ENCODE measurements around the gene TTC9C.
A peak's percentile ranks its signal among the peaks of the same experiment; 100 is the strongest.

- peak in 2 of 3 experiments; percentile 13 to 26 for TF ChIP-seq CTCF (optimal IDR thresholded peaks at IDR 0.05 in 1 of 3, IDR thresholded peaks at IDR 0.05 in 1 of 3, conservative IDR thresholded peaks at IDR 0.05 in 1 of 3; ENCODE audit: extremely low read depth in 1 of 3, insufficient read depth in 2 of 3, low read length in 3 of 3)
- no peak for TF ChIP-seq EZH2 (IDR thresholded peaks at IDR 0.05; ENCODE audit: low read length)
Measured at GRCh38 chr11:62705413-62705812, 22.9 kb upstream of the TTC9C start.

Data from keratinocyte (primary cell).